Mesendoderm (in vitro differentiated cells): ENCODE measurements around the gene DTNB.

ENCODE experiments used
- DNase-seq: peaks from one replicate; pipeline ENCODE4 v3.0.0; 2013
- H2AK5ac ChIP-seq: 2 replicates; pipeline ENCODE4 v1.6.1; 2013; ENCODE audit warnings: low read length, inconsistent platforms
- H2BK120ac ChIP-seq: 2 replicates; pipeline ENCODE4 v1.6.1; 2013; ENCODE audit warnings: low read depth, mild to moderate bottlenecking, low read length, moderate library complexity, mixed read lengths
- H2BK15ac ChIP-seq: replicated peaks from 2 replicates; pipeline ENCODE4 v1.6.1; 2013; ENCODE audit warnings: low read depth, mild to moderate bottlenecking, moderate library complexity
- H2BK5ac ChIP-seq: 2 replicates; pipeline ENCODE4 v1.6.1; 2013; ENCODE audit warnings: low read length, inconsistent platforms
- H3K18ac ChIP-seq: 2 replicates; pipeline ENCODE4 v1.6.1; 2013; ENCODE audit warnings: mild to moderate bottlenecking, low read length, mixed read lengths
- H3K23ac ChIP-seq: one replicate; pipeline ENCODE4 v1.6.1; 2013; ENCODE audit warnings: low read length
- H3K27ac ChIP-seq: 2 replicates; pipeline ENCODE4 v1.5.1; 2013; ENCODE audit warnings: low read depth, mild to moderate bottlenecking, inconsistent platforms, low read length, moderate library complexity
- H3K27me3 ChIP-seq: 2 replicates; pipeline ENCODE4 v1.6.1; 2013; ENCODE audit warnings: low read length, control low read depth, mild to moderate bottlenecking, inconsistent platforms; ENCODE audit not compliant: insufficient read depth, poor library complexity
- H3K36me3 ChIP-seq: 2 replicates; pipeline ENCODE4 v1.6.1; 2013; ENCODE audit warnings: low read length, inconsistent platforms; ENCODE audit not compliant: control insufficient read depth, insufficient read depth
- H3K4ac ChIP-seq: one replicate; pipeline ENCODE4 v1.6.1; 2013; ENCODE audit warnings: low read depth, mild to moderate bottlenecking, low read length, moderate library complexity
- H3K4me1 ChIP-seq: 2 replicates; pipeline ENCODE4 v1.6.1; 2013; ENCODE audit warnings: low read depth, low read length, inconsistent platforms; ENCODE audit not compliant: control insufficient read depth
- H3K4me2 ChIP-seq: 2 replicates; pipeline ENCODE4 v1.6.1; 2013; ENCODE audit warnings: low read length
- H3K4me3 ChIP-seq: 2 replicates; pipeline ENCODE4 v1.5.1; 2013; ENCODE audit warnings: mild to moderate bottlenecking, low read length
- H3K56ac ChIP-seq: one replicate; pipeline ENCODE4 v1.6.1; 2013; ENCODE audit warnings: low read length
- H3K79me1 ChIP-seq: 2 replicates; pipeline ENCODE4 v1.6.1; 2013; ENCODE audit warnings: low read length, inconsistent platforms
- H3K79me2 ChIP-seq: 2 replicates; pipeline ENCODE4 v1.6.1; 2013; ENCODE audit warnings: mild to moderate bottlenecking, low read length; ENCODE audit not compliant: control insufficient read depth, insufficient read depth
- H3K9ac ChIP-seq: 2 replicates; pipeline ENCODE4 v1.6.1; 2013; ENCODE audit warnings: low read length, inconsistent platforms
- H4K5ac ChIP-seq: one replicate; pipeline ENCODE4 v1.6.1; 2013; ENCODE audit warnings: low read length
- H4K8ac ChIP-seq: one replicate; pipeline ENCODE4 v1.6.1; 2013; ENCODE audit warnings: low read depth, mild to moderate bottlenecking, control low read depth, low read length, moderate library complexity
- WGBS: extraction: QIAGEN DNeasy Blood & Tissue Kit; methylation state at CpG from one replicate; pipeline ENCODE4 v1.1.7; 2013; ENCODE audit warnings: low lambda C conversion rate, missing lambda C conversion rate; ENCODE audit not compliant: insufficient coverage; ENCODE audit errors: extremely low coverage; 5-methylcytosine and 5-hydroxymethylcytosine counted together

The DTNB gene

GRCh38 chr2:25380023-25380422 lies 293.4 kb downstream of the DTNB start:
- Histone ChIP-seq H3K56ac (no peak overlapping the region), H3K36me3 (no peaks in the 10 kb centered on the region), H3K23ac (no peak overlapping the region), H3K18ac (no peak overlapping the region), H2BK5ac (no peak overlapping the region), H3K27ac (no peak overlapping the region), H3K79me2 (no peaks in the 10 kb centered on the region), H3K4me1 (peaks cover 4% of the 10 kb centered on the region), H2BK15ac (no peak overlapping the region), H3K27me3 (no peaks in the 10 kb centered on the region), H3K4me3 (no peak overlapping the region), H3K4ac (no peak overlapping the region), H3K9ac (no peak overlapping the region), H2BK120ac (no peak overlapping the region), H4K8ac (no peak overlapping the region), H2AK5ac (no peak overlapping the region), H3K4me2 (no peak overlapping the region), H3K79me1 (no peaks in the 10 kb centered on the region), H4K5ac (no peak overlapping the region)
- no peak for DNase-seq
- WGBS: no CpG with 5 or more reads among the region's 5 CpGs

GRCh38 chr2:25379535-25379934 lies 293.8 kb downstream of the DTNB start:
- Histone ChIP-seq H3K18ac (no peak overlapping the region), H3K27me3 (no peaks in the 10 kb centered on the region), H3K79me2 (no peaks in the 10 kb centered on the region), H3K79me1 (no peaks in the 10 kb centered on the region), H3K4me1 (peaks cover 4% of the 10 kb centered on the region), H4K5ac (no peak overlapping the region), H3K4me2 (no peak overlapping the region), H2AK5ac (no peak overlapping the region), H3K56ac (no peak overlapping the region), H3K23ac (no peak overlapping the region), H2BK5ac (no peak overlapping the region), H3K27ac (no peak overlapping the region), H2BK120ac (no peak overlapping the region), H4K8ac (no peak overlapping the region), H3K9ac (no peak overlapping the region), H3K4ac (no peak overlapping the region), H3K4me3 (no peak overlapping the region), H2BK15ac (no peak overlapping the region), H3K36me3 (no peaks in the 10 kb centered on the region)
- no CpG with 5 or more reads among the region's 6 CpGs for WGBS
- no peak for DNase-seq

GRCh38 chr2:25378731-25379490 lies 294.5 kb downstream of the DTNB start:
- Histone ChIP-seq H2BK120ac (no peak overlapping the region), H3K4me3 (no peak overlapping the region), H2BK15ac (no peak overlapping the region), H3K79me1 (no peaks in the 10 kb centered on the region), H3K23ac (no peak overlapping the region), H3K9ac (no peak overlapping the region), H2AK5ac (no peak overlapping the region), H3K36me3 (no peaks in the 10 kb centered on the region), H3K4me2 (no peak overlapping the region), H3K56ac (no peak overlapping the region), H2BK5ac (no peak overlapping the region), H3K27ac (no peak overlapping the region), H3K27me3 (no peaks in the 10 kb centered on the region), H4K5ac (no peak overlapping the region), H3K79me2 (no peaks in the 10 kb centered on the region), H3K18ac (no peak overlapping the region), H4K8ac (no peak overlapping the region), H3K4me1 (peaks cover 4% of the 10 kb centered on the region), H3K4ac (no peak overlapping the region)
- no peak for DNase-seq
- WGBS: no CpG with 5 or more reads among the region's 10 CpGs

- peak overlapping the region; percentile 8 for H3K4ac ChIP-seq
- no peak overlapping the region for H2AK5ac ChIP-seq
- H3K18ac ChIP-seq: no peak overlapping the region
- no CpG with 5 or more reads among the region's 22 CpGs for WGBS
- H4K8ac ChIP-seq: no peak overlapping the region
- H2BK5ac ChIP-seq: no peak overlapping the region
- no peaks in the 10 kb centered on the region for H3K79me1 ChIP-seq
- H3K4me3 ChIP-seq: no peak overlapping the region
- H3K23ac ChIP-seq: no peak overlapping the region
- no peaks in the 10 kb centered on the region for H3K79me2 ChIP-seq
- no peak overlapping the region for H3K27ac ChIP-seq
- no peak for DNase-seq
- no peaks in the 10 kb centered on the region for H3K27me3 ChIP-seq
- H3K36me3 ChIP-seq: no peaks in the 10 kb centered on the region
- no peak overlapping the region for H3K9ac ChIP-seq
- H3K56ac ChIP-seq: peak overlapping the region; percentile 9
- H4K5ac ChIP-seq: no peak overlapping the region
- H2BK120ac ChIP-seq: no peak overlapping the region
- H3K4me2 ChIP-seq: no peak overlapping the region
- H2BK15ac ChIP-seq: no peak overlapping the region
- H3K4me1 ChIP-seq: peaks cover 4% of the 10 kb centered on the region
Observed at GRCh38 chr2:25377822-25378421, 295.5 kb downstream of the DTNB start.

- H3K27me3 ChIP-seq: no peaks in the 10 kb centered on the region
- H3K9ac ChIP-seq: peak overlapping the region; percentile 30
- H3K23ac ChIP-seq: no peak overlapping the region
- H3K56ac ChIP-seq: peak overlapping the region; percentile 26
- H3K4me1 ChIP-seq: peaks cover 4% of the 10 kb centered on the region
- H3K79me1 ChIP-seq: no peaks in the 10 kb centered on the region
- H2BK120ac ChIP-seq: no peak overlapping the region
- no peak overlapping the region for H3K4ac ChIP-seq
- no peak overlapping the region for H2BK15ac ChIP-seq
- DNase-seq: peak; percentile 96
- H4K5ac ChIP-seq: no peak overlapping the region
- no peak overlapping the region for H3K4me3 ChIP-seq
- H2BK5ac ChIP-seq: no peak overlapping the region
- peak overlapping the region; percentile 9 for H3K18ac ChIP-seq
- H3K27ac ChIP-seq: peak overlapping the region; percentile 18
- no peak overlapping the region for H4K8ac ChIP-seq
- no peaks in the 10 kb centered on the region for H3K79me2 ChIP-seq
- no CpG with 5 or more reads among the region's 52 CpGs for WGBS
- no peaks in the 10 kb centered on the region for H3K36me3 ChIP-seq
- peak overlapping the region; percentile 16 for H3K4me2 ChIP-seq
- H2AK5ac ChIP-seq: no peak overlapping the region
Observed at GRCh38 chr2:25376750-25377621, 296.4 kb downstream of the DTNB start.
